Bone marrow (tissue), 2 donors: ENCODE measurements around the gene DNAL4.
A peak's percentile ranks its signal among the peaks of the same experiment; 100 is the strongest.

Source experiments
- DNase-seq, 2 donors: peaks; one replicate each; lab custom pipeline; 2025; lab: John Stamatoyannopoulos, UW

DNAL4 gene

DNA sequence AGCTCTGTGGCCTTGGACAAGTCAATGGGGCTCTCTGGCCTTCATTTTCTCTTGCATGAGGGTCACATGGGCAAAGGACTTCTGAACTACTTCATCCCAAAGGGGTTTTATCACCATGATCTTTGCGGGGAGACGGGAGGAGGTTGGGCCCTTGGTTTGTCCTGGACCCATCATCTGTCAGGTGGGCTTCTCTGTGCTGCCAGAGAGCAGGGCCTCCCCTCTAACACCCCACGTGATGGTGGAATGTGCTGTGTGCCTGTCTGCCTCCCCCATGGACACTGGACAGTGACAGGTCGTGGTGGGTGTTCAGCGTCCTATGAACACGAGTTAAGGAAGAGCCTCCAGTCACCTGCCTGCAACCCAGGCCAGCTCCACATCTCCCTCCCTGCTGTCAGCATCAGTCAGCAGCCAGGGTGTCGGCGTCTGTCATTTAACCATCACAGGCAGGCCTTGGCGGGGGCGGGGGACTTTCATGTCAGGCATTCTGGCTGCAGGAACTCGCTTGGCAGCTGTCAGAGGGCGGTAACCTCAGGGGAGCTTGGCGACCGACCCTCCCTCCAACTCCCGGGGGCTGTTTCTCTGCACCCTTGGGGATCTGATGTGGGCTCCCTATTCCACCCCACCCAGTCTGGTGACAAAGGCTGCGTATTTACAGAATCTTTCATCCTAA lies 35.5 kb downstream of the DNAL4 start:
- no peak for DNase-seq

DNA sequence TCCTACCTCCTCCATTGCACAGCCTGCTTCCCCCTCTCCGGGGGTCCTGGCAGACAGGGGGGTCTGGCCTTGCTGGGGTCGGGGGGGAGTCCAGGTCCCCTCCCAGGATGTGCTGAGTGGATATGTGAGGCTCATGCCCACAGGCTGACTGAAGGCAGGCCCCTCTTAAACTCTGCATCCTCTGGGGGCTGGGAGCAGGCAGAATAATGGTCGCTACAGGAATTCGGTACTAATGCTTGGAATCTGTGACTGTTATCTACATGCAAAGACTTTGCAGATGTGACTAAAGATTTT lies 36.5 kb downstream of the DNAL4 start:
- no peak for DNase-seq

DNA sequence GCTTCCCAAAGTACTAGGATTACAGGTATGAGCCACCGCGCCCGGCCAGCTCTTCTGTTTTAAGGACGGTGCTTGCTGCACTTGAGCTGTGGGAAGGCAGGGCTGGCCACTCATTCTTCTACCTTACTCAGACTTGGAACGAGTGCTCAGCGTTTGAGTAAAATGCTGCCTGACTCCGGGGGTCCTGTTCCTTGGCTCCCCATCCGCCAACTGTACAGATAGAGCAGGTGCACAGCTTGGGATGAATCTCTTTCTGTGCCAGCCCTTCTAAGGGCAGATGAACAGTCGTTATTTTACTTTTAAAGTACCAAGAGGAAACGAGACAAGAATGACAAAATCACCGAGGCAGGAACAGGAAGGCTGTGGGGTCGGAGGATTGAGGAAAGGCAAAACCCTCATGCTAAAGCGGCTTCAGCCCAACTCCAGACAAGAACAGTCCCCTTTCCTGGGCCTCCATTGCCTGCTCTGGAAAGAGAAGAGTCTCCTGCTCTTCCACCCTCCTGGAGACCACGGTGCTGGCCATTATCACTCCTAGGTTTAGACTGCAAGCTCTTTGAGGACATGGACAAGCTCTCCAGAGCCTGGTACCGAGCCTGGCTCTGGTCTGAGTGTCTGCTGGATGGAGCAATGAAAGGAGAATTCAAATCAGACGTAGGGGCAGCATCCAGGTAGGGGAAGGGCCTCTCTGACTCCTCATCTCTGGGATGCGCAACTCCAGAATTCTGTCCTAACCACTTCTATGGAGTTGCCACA lies 37.1 kb downstream of the DNAL4 start:
- peak in 1 of 2 donors; percentile 17 for DNase-seq

DNA sequence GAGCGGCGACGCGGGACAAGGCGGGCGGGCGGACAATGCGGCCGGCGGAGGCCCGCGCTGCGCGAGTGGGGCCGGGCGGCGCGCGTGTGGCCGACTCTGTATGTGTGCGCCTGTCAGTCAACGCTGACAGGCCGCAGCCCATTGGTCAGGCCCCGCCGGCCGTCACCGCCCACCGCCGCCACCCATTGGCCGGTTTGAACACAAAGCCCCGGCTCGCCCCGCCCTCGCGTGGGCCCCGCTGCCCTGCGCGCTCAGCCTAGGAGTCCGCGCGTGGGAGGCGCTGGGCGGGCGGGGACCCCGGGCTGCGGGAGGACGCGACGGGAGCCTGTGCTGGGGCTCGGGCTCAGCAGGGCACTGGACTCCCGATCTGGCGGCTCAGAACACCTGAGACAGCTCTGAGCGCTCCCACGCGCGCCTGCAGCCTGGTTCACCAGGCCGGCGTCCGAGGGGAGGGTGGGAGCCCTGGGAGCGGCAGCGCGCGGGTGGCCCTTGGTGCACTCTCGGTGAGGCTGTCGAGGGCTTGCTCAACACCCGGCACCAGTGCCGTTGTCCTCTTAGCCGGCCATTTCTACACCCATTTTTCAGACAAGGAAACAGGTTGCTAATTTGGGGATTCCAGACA lies 37.9 kb downstream of the DNAL4 start, which contains the start of gene SUN2:
Gene SUN2, minus strand, starts transcription at position 88 of the 622 bp plus-strand sequence. CDS start 3,370 bp downstream, outside the sequence.
- DNase-seq: peak; percentile 38 to 70

DNA sequence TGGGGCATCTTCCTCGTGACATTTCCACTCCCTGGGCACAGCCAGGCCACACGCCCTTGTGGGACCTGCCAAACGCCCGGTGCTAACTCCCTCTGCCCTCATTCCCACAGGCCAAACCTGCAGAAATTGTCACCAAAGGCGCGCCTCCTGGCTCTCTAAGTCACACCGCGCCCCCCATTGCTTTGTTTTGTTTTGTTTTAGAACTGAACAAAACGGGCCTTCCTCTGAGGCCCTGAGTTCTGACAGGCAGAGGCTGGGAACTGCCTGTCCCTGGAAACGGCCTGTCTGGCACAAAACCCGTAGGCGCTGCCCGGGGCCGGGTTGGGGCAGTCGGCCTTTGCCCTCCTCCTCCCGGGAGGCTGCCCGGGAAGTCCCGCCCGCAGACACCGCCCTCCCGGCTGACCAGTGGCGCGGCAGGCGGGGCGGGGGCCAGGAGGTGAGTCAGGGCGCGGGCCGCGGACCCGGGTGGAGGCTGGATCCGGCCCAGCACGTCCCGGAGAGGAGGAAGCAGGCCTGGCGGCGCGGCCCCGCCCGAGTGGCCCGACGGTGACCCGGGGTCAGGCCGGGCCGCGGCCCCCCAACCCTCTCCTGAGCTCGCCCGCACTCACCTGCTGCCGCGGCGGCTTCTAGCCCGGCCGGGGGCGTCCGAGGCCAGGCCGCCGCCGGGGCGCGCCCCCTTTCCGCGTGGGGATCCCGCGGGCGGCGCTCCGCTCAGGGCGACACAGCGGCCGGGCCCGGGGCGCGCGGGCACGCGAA lies 38.6 kb downstream of the DNAL4 start:
- DNase-seq: peak in 1 of 2 donors; percentile 79

DNA sequence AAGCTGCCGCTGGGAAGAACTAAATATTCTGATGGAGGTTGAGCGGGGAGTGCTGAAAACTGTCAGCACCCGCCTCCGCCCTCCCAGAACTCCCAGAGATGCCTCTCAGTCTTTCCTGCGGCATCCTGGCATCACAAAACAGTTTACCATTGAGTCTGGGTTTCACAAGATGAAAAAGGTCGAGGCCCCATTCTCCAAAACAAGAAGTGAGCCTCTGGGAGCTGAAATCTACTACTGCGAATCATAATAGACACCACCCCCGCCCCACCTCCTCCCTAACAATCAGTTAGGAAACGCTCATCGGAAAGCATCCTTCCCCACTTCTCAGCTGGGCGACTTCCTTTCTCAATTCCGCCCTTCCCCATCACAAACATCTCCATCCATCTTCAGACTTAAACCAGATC lies 39.2 kb downstream of the DNAL4 start:
- DNase-seq: peak; percentile 34 to 45

DNA sequence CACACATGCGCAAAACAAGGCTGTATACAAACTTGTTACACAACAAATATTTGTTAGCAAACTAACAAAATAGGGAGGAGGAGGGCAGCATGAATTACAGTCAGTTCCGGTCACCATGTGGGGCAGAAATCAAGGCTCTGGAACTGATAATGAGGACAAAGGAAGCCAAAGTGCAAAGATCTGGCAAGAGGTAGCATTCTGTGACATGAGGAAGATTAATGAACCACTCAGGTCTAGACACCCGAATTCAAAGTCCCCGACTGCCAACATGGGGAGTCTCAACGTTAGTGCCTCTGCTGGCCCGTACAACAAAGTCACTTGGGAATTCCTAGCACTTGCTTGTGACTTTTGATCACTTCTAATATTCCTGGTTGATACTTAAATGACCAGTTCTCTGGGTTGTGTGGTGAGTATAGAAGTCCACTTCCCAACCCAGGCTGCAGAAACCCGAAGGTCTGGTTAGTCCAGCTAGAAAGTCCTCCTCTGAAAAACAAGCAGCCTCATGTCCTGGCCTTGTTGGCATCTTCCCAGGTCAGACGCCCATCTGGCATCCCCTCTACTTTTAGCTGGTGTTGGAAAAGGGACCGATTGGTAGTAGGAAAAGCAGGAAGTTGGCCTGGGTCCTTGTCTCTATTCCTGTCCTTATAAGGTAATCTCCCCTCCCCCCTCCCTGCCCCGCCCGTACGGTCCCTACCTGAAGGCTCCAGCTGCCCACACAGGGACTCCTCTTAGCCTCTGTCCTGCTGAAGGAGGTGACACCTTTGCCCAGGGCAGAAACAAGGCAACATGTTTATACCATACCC lies 39.8 kb downstream of the DNAL4 start:
- DNase-seq: no peak

DNA sequence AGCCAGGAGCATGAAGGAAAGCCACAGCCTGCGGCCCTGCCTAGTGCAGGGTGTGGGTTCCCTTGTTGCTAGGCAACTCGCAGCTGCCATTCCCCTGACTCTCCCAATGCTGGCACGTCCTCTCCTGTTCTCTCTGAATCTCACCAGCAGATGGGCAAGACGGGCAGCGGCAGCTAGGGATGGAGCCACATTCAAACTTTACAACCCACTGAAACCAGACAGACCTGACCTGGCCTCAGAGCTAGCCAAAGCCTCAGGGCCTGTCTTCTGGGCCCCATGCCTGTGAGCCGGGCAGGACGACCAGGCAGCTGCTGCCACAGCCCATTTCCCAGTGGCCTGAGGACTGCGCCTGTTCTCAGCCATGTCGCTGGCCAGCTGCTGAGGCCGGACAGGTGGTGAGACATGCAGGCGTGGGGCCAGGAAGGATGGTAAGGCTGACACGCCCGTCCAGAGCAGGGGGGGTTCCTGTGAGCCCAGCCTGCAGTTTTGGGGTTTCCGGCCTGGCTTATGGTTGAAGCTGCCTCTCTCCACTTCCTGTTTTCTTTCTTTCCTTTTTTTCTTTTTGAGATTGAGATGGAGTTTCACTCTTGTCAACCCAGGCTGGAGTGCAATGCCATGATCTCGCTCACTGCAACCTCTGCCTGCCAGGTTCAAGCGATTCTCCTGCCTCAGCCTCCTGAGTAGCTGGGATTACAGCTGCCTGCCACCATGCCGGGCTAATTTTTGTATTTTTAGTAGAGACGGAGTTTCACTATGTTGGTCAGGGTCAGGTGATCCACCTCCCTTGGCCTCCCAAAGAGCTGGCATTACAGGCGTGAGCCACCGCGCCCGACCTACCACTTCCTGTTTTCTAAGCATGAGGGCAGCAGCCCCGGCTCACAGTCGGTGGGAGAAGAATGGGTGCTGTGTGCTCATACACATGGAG lies 42.3 kb downstream of the DNAL4 start:
- DNase-seq: peak; percentile 45 to 87

DNA sequence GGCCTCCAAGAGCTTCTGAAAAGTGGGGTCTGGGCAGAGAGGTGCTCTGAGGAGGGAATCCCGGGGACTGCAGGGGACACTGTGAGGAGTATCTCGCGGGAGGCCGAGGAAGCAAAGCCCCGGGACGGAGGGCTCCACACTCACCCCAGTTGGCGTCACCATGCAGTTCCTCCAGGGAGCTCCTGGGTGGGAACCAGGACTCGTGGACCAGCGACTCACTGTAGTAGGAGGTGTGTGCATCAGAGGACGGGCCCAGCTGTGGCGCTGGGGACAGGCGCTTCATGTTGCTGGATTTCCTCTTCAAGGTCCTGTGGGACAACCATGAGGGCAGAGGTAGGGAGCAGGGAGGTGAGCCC lies 42.9 kb downstream of the DNAL4 start:
- no peak for DNase-seq

DNA sequence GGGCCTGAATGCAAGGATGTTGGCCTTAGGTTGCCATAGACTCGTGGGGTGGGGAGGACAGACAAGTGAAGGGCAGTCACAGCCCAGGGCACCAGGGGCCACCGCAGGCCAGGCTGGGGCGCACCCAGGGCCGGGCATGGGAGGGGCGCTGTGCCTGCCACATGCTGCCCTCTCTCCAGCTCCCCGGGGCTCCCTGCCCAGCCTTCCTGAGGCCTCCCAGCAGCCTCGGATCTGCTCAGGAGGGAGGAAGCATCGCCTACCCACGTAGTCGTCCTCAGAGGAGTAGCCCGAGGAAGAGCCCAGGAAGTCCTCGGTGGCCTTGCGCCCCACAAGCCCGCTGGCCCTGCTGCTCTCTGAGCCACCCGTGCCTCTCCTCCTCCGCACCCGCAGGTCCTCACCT lies 43.3 kb downstream of the DNAL4 start:
- no peak for DNase-seq

DNA sequence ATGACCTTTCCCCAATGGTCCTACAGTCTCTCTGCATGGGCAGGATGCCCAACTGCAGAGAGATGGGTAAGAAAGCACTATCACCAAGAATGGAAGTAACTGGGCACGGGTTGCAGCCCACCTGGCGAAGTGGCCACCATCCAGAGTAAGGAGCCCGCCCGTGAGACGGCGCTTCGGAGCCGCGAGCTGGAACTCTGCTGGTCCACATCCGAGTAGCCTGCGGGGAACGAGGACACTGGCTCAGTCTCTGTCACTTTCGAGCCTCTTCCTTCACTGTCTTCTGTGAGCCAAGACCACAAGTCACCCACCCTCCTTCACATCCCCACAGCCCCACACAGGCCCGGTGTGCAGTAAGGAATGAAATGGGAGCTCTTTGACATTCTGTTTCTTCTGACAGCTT lies 43.8 kb downstream of the DNAL4 start:
- DNase-seq: no peak

DNA sequence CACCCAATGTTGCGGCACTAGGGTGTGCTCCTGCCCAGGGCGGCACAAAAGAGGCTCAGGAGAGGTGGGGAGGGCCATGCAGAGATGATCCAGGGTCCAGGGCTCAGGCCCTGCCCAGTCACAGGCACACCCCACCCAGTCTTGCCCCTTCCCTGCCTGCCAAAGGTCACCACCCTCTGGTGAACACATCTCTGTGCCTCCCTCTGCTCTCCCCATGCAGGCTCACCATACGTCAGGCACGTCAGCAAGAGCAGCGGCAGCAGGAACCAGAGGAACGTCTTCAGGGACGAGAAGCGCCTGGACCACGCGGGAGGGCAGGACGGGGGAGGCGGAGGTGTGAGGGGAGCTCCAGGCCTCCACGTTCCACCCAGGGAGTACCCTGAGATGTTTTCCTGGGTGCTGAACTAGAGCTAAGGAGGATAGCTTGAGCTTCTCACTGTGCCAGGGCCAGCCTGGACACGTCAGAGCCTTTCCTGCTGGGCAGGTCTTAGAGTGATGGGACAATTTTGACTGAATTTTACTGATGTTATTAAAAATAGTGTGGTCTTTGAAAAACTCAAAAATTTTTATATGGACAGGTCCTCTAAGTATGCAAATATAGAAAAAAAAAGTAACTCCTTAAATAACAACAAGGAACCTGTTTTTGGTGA lies 45.3 kb downstream of the DNAL4 start:
- DNase-seq: no peak

DNA sequence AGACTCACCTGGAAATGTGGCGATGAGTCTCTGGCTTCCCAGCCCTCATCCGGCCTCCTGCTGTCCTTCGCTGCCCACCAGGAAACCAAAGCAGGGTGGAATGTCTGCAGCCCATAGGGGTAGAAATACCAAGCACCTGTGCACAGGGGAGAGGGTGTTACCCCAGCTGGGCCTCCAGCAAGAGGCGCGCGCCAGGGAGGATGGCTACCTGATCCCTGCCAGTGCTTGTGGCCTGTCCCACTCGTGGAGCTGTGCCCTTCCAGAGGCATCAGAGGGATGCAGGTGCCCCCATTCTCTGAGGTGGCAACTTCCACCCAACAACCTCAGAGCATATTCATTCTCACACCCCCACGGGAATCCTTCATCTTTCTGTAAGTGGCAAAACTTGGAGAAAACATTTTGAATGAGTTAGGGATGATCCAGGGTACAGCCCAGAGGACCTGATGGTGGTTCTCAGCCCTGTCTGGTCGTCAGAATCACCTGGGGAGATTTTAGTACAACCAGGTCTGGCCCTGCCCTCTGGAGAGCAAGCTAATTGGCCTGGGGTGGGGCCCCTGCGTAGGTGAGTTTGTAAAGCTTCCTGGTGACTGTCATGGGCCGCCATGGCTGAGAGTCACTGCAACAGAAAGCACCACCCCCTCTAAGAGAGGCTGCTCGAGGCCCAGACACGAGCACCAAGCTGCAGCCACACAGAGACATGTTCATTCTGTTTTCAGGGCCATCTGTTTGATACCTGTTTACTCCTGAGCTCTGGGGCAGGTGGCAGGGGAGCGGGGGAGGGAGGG lies 48.1 kb downstream of the DNAL4 start:
- DNase-seq: no peak

DNA sequence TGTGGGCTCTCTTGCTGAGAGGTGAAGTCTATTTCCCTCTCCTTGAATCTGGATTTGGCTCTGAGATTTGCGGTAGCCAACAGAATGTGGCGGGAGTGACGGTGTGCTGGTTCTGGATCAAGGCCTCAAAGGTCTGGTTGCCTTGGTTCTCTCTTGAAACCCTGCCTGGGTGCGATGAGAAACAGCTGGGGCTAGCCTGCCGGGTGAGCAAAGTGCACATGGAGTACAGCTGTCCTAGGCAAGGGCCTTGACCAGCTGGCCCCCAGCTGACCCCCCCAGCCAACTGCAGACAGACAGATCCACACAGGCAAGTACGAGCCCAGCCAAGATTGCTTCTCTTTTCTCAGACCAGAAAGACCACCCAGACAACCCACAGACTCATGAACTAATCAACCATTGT lies 49.0 kb downstream of the DNAL4 start:
- no peak for DNase-seq

DNA sequence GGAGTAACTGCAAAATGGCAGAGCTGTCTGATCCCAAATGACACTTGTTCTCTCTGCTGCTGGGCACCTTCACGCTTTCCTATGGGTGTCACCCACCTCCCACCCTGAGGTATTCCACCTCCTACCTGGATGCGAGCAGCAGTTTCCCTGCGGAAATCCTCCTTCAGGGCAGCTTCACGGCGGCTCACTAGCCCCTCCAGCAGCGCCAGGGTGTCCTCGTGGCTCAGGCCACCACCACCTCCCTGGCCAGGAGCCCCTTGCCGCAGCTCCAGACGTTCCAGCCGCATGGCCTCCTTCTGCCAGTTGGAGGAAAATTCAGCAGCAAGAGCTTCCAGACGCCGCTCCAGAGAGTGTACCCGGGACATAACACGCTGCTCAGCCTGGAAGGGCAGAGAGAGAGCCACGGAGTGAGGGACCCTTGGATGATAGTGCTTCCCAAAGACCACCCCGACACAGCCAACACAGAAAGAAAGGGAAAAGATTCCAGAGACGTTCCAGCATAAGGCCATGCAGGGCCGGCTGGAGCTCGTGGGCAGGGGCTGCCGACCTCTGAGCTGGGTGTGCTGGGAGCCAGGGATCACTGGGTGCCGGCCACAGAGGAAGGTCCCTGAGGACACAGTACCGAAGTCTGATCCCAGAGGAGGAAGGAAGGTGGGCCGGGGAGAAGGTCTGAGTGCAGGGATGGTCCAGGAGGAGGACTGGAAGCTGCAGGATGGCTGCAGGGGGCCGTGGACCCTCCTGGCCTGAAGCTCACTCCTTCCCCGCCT lies 51.6 kb downstream of the DNAL4 start:
- DNase-seq: no peak

DNA sequence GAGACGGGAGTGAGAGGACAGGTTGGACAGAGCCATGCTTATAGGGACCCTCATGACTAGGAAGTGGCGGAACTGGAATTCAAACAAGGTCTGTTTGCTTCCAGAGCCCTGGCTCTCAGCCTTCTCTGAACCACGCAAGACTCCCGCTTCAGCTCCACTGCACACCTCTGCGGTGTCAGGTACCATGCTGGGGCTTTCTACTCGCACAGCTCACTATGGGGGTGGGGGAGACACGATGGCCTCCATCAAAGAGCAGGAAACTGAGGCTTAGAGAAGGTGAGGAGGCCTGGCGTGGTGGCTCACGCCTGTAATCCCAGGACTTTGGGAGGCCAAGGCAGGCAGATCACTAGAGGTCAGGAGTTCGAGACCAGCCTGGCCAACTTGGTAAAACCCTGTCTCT lies 52.4 kb downstream of the DNAL4 start:
- DNase-seq: no peak

DNA sequence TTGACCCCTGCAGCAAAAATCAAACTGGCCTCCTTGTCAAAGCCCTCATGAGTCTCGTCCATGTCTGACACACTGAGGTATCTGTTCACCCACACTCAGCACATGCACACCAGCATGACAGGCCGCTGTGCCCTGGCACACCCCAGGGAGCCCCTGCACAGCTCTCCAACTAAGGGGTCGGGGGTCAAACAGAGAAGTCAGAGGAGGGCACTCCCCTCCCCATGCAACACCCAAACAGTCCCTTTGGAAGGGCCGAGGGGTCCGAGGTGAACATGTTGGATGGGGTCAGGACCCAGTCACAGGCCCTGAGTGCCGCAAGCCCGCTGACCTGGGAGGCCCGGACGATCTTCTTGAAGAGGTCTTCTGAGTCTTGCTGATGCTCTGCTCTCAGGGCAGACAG lies 52.8 kb downstream of the DNAL4 start:
- no peak for DNase-seq

DNA sequence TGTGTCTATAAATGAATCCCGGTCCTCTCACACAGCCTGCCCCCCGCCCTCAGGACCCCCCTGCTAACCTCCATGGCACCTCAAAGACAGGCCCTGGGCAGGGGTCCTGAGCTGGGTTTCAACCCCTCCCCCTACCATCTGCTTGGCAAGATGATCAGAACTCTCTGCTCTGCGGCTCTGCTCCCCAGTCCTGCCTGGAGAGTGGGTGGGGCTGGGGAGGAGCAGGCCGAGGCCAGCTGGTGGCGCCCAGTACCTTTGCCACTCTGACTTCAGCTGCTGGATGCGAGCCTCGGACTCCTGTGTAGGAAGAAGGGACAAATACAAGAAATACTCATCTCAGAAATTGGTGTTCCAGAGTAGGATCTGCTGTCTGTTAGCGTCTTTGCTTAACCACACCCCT lies 53.2 kb downstream of the DNAL4 start:
- DNase-seq: no peak
